NCI-H1436 (cell line): ENCODE results near the gene IRF2BP1.
"Not testable (repeated sequence)": the region's sequence is repeated elsewhere in the genome, so short reads cannot be mapped to it uniquely, and the experiment has no call there.

Source experiments
- DNase-seq: peaks from one replicate; lab custom pipeline; 2025; lab: John Stamatoyannopoulos, UW

IRF2BP1 gene

DNA sequence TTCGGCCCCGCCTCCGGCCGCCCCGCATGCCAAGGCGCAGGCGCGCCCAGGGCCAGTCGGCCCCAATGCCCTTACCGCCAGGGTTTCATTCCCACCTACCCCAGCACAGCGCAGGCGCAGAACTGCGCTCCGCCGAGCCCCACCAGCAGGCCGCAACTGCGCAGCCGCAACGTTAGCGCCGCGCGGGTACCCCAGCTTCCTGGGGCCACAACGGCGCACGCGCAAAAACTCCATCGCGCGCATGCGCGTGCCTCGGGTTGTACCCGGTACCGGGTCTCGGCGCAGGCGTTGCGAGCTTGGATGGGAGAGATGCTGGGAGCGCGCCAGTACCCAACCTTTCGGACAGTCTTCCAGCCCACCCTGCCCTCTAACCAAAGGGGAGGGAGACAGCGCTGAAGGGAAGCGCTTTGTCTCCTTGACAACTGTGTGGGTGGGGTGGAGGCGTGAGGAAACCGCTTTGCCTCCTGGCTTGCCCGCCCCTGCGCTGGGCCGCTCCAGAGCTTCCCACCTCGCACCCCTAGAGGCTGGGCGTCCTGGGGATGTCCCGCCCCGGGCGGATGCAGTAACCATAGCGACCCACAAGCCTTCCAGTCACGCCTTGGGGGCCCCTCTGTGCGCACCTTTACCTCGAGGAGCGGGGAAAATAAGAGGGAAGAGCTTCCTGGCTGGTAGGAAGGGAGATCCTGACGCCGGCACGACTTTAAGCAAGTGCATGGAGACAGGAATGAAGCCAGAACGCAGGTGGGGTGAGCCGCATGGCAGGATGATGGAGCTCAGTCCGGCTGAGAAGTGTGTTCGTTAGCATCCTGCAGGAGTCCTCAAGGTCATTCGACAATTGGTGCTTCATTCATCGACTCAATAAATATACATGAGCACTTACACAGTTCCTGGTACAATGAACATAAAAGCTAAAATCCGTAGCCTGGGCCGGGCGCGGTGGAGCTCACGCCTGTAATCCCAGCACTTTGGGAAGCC lies 17.0 kb upstream of the IRF2BP1 start:
- peak; percentile 96 for DNase-seq

DNA sequence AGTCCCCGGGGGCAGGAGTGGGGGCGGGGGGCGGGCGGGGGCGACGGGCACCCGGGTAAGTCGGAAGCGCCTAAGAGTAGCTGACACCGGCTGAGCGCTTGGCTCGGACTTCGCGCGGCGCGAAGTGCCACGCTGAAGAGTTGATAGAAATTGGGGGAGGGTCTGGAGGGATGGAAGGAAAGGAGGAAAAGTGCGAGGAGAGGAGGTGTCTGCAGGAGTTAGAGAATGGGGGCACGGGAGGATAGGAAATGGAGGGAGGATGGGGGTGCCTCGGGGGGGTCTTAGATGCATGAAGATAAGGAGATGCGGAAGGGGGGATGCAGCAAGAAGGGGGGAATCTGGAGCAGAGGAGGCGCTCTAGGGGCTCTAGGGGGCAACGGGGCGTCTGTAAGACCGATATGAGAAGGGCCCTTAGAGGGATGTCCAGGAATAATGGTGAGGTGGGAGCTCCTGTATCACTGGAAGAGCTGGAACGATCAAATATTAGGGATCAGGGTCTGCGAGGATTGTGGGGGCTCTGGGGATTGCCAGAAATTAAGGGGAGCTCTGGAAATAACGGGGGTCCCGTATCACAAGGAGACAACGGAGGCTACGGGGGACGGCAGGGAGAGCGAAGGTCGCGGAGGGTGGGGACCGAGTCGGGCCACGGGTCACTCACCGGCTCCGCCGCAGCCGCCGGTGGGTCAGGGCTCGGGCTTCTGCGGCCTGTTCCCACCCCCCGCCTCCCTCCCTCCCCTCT lies 16.1 kb upstream of the IRF2BP1 start, which contains the start of gene MYPOP:
TSS of gene MYPOP (minus strand) at position 702 of the 739 bp plus-strand sequence. CDS start 840 bp downstream, outside the sequence.
- DNase-seq: no peak

DNA sequence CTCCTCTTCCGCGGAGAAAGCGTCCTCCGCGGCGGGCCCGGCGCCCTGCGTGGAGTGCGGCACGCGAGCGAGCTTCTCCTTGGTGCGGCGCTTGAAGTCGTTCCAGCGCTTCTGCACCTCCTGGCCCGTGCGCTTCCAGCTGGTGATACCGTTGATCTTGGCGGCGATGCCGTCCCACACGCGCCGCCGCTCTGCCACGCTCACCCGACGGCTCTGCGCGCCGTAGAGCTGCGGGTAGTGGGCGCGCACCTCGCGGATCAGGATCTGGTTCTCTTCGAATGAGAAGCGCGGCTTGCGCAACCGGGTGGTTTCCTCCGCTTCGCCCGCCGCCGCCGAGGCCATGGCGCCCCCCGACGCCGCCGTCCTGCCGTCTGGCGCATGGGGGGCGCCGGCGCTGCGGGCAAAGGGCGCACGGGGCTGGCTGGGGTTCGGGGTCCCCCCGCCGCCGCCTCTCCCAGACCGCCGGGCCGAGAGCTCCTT lies 15.5 kb upstream of the IRF2BP1 start:
- DNase-seq: peak; percentile 5

- DNase-seq: no peak
Measured at GRCh38 chr19:45900738-45901431, 14.9 kb upstream of the IRF2BP1 start.

GRCh38 chr19:45899919-45900589 lies 14.1 kb upstream of the IRF2BP1 start:
- no peak for DNase-seq

DNA sequence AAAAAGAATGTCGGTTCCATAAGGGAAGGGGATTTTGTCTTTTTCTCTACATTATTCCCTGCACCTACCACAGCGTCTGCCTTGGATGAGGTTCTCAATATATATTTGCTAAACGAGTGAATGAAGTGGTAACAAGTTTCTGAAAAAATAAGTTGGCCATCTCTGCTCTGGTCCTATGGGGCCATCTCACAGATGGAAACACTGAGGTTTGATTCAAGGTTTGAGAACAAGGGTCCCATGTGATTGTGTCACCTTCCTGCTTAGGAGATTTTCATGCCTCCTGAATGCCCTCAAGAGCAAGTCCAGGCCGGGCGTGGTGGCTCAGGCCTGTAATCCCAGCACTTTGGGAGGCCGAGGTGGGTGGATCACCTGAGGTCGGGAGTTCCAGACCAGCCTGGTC lies 13.3 kb upstream of the IRF2BP1 start:
- no peak for DNase-seq

DNA sequence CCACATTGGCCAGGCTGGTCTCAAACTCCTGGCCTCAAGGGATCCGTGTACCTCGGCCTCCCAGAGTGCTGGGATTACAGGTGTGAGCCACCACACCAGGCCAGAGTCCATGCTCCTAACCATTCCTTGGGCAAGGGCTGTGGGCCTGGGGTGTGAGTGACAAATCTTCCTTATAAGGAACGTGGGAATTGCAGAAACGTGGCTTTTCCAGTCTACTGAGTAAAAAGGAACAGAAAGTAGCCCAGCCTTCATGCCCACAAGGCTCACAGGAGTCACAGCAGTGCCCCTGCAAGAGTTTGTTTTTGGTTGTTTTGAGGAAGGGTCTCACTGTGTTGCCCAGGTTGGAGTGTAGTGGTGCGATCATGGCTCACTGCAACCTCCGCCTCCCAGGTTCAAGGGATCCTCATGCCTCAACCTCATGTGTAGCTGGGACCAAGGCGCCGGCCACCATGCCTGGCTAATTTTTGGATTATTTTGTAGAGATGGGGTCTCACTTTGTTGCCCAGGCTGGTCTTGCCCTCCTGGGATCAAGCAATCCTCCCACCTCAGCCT lies 11.4 kb upstream of the IRF2BP1 start:
- DNase-seq: no peak

GRCh38 chr19:45895983-45896599 lies 10.2 kb upstream of the IRF2BP1 start:
- not testable (repeated sequence) for DNase-seq

DNA sequence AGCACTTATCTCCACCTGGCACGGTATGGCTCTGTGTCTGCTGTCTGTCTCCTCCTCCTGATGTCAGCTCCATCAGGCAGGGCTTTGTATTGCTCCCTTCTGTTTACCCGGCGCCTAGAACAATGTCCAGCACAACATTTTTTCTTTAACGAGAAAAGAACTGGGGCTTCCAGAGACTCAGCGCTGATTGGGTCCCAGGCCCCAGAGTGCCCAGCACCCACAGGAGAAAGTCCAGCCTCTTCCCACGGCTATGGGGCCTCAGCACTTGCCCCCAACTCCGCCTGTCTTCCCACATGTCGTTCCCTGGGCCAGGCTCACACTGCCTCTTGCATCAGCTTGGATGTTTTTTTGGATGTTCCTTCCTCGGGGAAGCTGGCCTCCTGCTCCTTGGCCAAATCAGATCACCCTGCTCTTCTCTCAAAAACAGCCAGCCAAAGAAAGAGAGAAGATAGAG lies 9.6 kb upstream of the IRF2BP1 start:
- no peak for DNase-seq

DNA sequence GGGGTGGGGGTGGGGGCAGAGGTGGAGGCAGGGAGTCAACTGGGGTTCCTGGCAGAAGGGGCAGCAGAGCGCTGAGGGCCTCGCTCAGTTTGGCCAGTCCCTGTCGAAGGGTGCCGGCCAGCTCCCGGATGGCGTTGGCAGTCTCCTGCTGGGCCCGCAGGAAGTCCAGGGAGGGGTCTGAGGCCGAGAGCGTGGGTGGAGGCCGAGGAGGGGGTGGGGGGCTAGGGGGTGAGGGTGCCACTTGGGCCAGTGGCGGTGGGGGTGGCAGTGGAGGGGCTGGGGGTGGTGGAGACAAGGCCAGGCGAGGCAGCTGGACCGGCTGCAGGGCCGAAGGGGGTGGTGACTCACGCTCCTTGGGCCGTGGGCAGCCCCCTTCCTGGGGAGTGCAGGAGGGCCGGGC lies 4.9 kb upstream of the IRF2BP1 start:
- no peak for DNase-seq

- DNase-seq: no peak
Measured at GRCh38 chr19:45889210-45889885, 3.4 kb upstream of the IRF2BP1 start.

- no peak for DNase-seq
Measured at GRCh38 chr19:45887200-45887710, 1.3 kb upstream of the IRF2BP1 start.

GRCh38 chr19:45886427-45887199 lies 672 bp upstream of the IRF2BP1 start:
- peak; percentile 89 for DNase-seq

DNA sequence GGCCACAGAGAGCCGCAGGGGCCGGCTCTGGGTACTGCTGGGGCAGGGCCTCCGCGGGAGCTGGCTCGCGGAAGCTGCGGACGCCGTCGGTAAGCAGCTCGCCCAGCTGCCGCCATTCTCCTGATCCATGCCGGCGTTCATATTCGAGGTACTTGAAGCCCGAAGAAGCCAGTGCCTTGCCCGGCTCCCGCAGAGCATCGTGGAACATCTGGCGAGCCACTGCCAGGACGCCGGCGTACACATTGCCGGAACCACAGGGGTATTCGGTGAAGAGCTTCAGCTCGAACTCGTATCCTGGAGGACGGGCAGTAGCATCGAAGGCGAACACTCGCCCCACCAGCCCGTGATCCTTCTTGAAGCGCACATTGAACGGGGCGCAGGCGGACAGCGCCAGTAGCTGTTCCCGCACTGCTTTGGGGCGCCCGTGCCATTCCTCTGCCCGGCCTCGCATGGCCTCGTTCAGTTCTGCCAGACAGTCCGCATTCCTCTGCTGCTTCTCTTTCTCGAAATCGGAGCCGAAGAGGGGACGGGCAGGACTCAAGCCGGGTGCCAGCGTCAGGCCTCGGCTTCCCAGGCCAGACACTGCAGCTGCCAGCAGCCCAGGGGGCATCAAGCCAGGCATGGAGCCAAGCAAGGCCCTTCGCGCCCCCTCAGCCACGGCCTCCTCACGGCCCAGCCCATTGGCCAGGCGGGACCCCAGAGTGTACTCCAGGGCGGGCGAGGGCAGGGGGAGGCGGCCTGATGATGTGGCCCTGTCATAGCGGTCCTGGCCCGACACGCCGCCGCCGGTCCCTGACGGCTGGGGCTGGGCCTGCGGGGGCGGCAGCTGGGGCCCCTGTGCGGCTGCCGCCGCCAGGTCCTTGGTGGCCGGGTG lies 1.0 kb downstream of the IRF2BP1 start:
- DNase-seq: no peak

GRCh38 chr19:45883881-45884681 lies 1.9 kb downstream of the IRF2BP1 start:
- no peak for DNase-seq

- no peak for DNase-seq
Measured at GRCh38 chr19:45883586-45883880, 2.4 kb downstream of the IRF2BP1 start.
